ENCODE measurements around the gene PPIE.
"Not testable (repeated sequence)": the region's sequence is repeated elsewhere in the genome, so short reads cannot be mapped to it uniquely, and the experiment has no call there.

The PPIE gene

DNA sequence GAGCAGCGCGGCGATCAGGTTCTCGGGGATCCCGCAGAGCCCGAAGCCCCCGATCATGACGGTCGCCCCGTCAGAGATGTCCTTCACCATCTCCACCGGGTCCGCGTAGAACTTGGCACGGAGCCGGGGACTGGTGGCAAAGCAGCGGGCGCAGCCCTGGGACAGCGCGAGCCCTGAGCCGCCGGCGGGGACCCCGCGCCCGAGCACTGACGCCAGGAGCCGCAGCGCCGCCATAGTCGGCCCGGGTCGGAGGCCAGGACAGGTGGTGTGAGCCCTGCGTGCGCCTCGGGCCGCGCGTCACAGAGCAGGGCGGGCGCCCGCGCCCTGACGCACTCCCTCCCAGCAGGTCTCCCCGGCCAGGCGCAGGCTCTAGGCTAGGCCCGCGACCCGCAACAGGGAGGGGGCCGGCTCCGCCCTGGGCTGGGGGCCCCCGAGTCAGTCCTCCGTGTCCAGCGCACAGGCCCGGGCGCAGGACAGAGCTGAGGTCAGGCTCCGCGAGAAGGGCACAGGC is 32.4 kb downstream of the PPIE start, which contains the start of gene OXCT2:
Gene OXCT2, minus strand, starts transcription at position 327 of the 511 bp plus-strand sequence. Its CDS starts 93 bp downstream, at position 234.
- H3K4me3 ChIP-seq (ENCODE audit: low read length); H3K27ac ChIP-seq (ENCODE audit: low read length); H3K9ac ChIP-seq (ENCODE audit: low read length); H3K4me2 ChIP-seq (ENCODE audit: low read depth, low read length); H4K20me1 ChIP-seq (ENCODE audit: insufficient read depth, low read length); H3F3A ChIP-seq (ENCODE audit: insufficient read depth, low read length); H3K9me3 ChIP-seq (replicated peaks; ENCODE audit: insufficient read depth, low read length); DNase-seq; H3K4me1 ChIP-seq (ENCODE audit: low read length); H3K27me3 ChIP-seq (replicated peaks; ENCODE audit: insufficient read depth, low read length); H3K36me3 ChIP-seq (replicated peaks; ENCODE audit: insufficient read depth, low read length); H2AFZ ChIP-seq (ENCODE audit: low read length); H3K79me2 ChIP-seq (ENCODE audit: low read length); H3K9me2 ChIP-seq (replicated peaks; ENCODE audit: insufficient read depth, low read length): not testable (repeated sequence)

DNA sequence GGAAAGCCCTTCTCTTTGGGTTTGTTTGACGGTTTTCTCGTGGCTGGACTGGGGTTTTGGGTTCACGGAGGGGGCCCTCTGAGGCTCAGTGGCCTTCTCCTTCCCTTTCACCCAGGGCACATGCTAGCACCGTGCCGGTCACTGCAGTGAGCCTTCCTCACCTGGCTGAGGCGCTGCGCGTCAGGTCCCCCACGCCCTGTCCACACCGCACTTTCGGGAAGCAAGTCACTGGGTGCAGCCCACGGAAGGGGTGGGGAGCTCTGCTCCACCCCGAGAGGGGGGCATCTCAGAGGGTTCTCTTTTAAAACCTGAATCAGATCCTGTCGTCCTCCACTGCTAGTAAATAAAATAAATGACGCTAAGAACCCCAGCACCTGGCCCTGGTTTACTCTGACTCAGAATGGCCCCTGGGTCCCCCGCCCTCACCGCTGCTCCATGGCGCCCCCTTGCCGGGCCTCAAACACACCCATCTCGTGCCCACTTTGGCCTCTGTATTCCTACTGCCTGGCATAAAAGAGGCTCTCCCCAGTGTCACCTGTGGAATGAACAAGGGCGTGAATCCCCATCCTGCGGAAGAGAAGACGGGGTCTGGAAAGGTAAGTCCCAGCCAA is 34.8 kb downstream of the PPIE start:
- not testable (repeated sequence) for H3K4me2 ChIP-seq (ENCODE audit: low read depth, low read length); H4K20me1 ChIP-seq (ENCODE audit: insufficient read depth, low read length); DNase-seq; H3K27me3 ChIP-seq (replicated peaks; ENCODE audit: insufficient read depth, low read length); H3K36me3 ChIP-seq (replicated peaks; ENCODE audit: insufficient read depth, low read length); H3K4me3 ChIP-seq (ENCODE audit: low read length); H3K9ac ChIP-seq (ENCODE audit: low read length); H3K9me2 ChIP-seq (replicated peaks; ENCODE audit: insufficient read depth, low read length); H3K27ac ChIP-seq (ENCODE audit: low read length); H3K9me3 ChIP-seq (replicated peaks; ENCODE audit: insufficient read depth, low read length); H2AFZ ChIP-seq (ENCODE audit: low read length)
- Histone ChIP-seq H3K4me1 (ENCODE audit: low read length) (peaks cover 25% of the 10 kb centered on the region), H3K79me2 (ENCODE audit: low read length) (peaks cover 16% of the 10 kb centered on the region), H3F3A (ENCODE audit: insufficient read depth, low read length) (peaks cover 13% of the 10 kb centered on the region)

DNA sequence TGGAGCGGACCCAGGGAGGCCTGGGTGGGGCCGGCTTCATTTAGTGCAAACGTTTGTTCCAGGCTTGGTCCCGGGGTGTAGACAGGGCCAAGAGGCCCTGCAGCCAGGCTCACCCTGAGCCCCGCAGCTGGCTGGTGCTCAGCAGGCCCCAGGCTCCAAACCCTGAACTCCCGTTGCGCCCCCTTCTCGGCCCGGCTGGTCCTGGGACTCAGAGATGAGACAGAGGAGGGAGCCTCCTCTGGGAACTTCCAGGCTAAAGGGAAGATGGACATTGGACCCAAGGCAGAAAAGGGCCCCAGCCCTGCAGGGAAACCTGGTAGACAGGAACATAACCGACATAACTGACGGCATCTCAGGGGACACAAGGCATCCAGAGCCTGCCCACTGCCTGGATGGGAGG is 36.5 kb downstream of the PPIE start:
- Histone ChIP-seq H3K79me2 (ENCODE audit: low read length) (peaks cover 33% of the 10 kb centered on the region), H3K4me2 (ENCODE audit: low read depth, low read length) (peak overlapping the region; percentile 55; the same call in 1 of the 2 replicates), H3K27ac (ENCODE audit: low read length) (peak overlapping the region; percentile 86; the same call in 1 of the 2 replicates), H3K4me1 (ENCODE audit: low read length) (peaks cover 25% of the 10 kb centered on the region), H3F3A (ENCODE audit: insufficient read depth, low read length) (peaks cover 13% of the 10 kb centered on the region)
- H4K20me1 ChIP-seq (ENCODE audit: insufficient read depth, low read length); DNase-seq; H3K9me3 ChIP-seq (replicated peaks; ENCODE audit: insufficient read depth, low read length); H3K36me3 ChIP-seq (replicated peaks; ENCODE audit: insufficient read depth, low read length); H3K27me3 ChIP-seq (replicated peaks; ENCODE audit: insufficient read depth, low read length); H2AFZ ChIP-seq (ENCODE audit: low read length); H3K4me3 ChIP-seq (ENCODE audit: low read length); H3K9ac ChIP-seq (ENCODE audit: low read length); H3K9me2 ChIP-seq (replicated peaks; ENCODE audit: insufficient read depth, low read length): not testable (repeated sequence)

DNA sequence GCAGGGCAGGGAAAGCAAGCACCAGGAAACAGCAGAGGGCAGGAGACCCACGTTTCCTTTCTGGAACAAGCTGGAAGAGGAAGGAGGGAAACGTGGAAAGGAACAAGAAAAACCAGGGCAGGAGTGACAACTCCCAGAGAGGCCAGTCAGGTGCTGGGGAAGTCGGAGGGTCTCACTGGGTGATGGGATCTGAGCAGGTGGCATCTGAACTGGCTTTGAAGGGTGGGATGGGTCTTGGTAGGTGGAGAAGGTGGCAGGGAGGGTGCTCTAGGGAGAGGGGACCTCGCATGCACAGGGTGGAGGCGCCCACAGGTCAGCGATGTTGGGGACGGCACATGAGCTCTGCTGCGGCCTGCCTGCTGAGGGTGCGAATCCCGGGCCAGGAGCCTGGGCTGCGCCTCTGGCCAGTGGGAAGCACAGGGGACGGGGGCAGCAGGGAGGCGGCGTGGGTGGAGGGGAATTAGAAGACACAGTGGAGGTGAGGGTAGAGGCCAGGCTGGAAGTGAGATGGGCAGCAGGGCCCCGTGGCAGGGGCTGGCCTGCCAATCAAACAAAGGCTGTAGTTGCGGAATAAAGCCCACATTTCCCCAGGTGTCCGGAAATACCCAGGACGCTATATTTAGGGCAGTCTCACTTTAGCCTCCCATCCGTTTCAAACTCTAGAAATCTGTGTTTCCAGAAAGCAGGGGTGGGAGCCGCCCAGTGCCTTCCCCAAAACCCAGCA is 37.2 kb downstream of the PPIE start:
- peak overlapping the region; percentile 49; the same call in 1 of the 2 replicates for H3K9ac ChIP-seq (ENCODE audit: low read length)
- H3K4me2 ChIP-seq (ENCODE audit: low read depth, low read length), result peak overlapping the region; percentile 56; the same call in 1 of the 2 replicates
- not testable (repeated sequence) for H2AFZ ChIP-seq (ENCODE audit: low read length)

DNA sequence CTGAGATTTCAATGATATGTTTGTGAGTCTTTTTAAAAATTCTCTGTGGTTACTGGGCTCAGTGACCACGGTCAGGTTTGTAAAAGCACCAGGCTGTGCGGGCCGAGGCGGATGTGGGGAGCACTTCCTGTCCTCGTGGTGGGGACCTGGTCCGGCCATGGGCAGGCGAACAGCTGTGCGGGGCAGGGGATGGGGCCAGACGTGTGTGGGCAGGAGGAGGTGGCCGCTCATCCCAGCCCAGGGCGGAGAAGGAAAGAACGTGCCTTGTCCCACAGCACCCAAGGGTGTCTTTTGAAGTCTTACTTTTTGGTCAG is 37.7 kb downstream of the PPIE start:
- H3K4me2 ChIP-seq (ENCODE audit: low read depth, low read length), result peak overlapping the region; percentile 56
- no peaks in the 10 kb centered on the region for H4K20me1 ChIP-seq (ENCODE audit: insufficient read depth, low read length)
- peak overlapping the region; percentile 11; the same call in 1 of the 2 replicates for H3K4me3 ChIP-seq (ENCODE audit: low read length)
- peaks cover 25% of the 10 kb centered on the region for H3K4me1 ChIP-seq (ENCODE audit: low read length)
- H3K9ac ChIP-seq (ENCODE audit: low read length), result peak overlapping the region; percentile 35; the same call in 1 of the 2 replicates
- H3F3A ChIP-seq (ENCODE audit: insufficient read depth, low read length), result peaks cover 13% of the 10 kb centered on the region
- H3K36me3 ChIP-seq (replicated peaks; ENCODE audit: insufficient read depth, low read length), result no peaks in the 10 kb centered on the region
- H3K27ac ChIP-seq (ENCODE audit: low read length), result peak overlapping the region; percentile 86
- no peaks in the 10 kb centered on the region for H3K9me3 ChIP-seq (replicated peaks; ENCODE audit: insufficient read depth, low read length)
- TF ChIP-seq, protein P1, sequence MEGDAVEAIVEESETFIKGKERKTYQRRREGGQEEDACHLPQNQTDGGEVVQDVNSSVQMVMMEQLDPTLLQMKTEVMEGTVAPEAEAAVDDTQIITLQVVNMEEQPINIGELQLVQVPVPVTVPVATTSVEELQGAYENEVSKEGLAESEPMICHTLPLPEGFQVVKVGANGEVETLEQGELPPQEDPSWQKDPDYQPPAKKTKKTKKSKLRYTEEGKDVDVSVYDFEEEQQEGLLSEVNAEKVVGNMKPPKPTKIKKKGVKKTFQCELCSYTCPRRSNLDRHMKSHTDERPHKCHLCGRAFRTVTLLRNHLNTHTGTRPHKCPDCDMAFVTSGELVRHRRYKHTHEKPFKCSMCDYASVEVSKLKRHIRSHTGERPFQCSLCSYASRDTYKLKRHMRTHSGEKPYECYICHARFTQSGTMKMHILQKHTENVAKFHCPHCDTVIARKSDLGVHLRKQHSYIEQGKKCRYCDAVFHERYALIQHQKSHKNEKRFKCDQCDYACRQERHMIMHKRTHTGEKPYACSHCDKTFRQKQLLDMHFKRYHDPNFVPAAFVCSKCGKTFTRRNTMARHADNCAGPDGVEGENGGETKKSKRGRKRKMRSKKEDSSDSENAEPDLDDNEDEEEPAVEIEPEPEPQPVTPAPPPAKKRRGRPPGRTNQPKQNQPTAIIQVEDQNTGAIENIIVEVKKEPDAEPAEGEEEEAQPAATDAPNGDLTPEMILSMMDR (IDR thresholded peaks at IDR 0.05; ENCODE audit: low read length), result no peak
- TF ChIP-seq EZH2phosphoT487 (IDR thresholded peaks at IDR 0.05; ENCODE audit: low read length) (no peak), EZH2 (optimal IDR thresholded peaks at IDR 0.05; ENCODE audit: low read depth, low read length) (no peak)
- H3K9me2 ChIP-seq (replicated peaks; ENCODE audit: insufficient read depth, low read length), result no peaks in the 10 kb centered on the region
- no peak overlapping the region for H2AFZ ChIP-seq (ENCODE audit: low read length)
- peak; percentile 86 for DNase-seq
- H3K27me3 ChIP-seq (replicated peaks; ENCODE audit: insufficient read depth, low read length), result no peaks in the 10 kb centered on the region
- H3K79me2 ChIP-seq (ENCODE audit: low read length), result peaks cover 45% of the 10 kb centered on the region

More for the DNA sequence above, 37.2 kb downstream of the PPIE start:
- not testable (repeated sequence) for H3K9me3 ChIP-seq (replicated peaks; ENCODE audit: insufficient read depth, low read length); H3K4me3 ChIP-seq (ENCODE audit: low read length); H3K27me3 ChIP-seq (replicated peaks; ENCODE audit: insufficient read depth, low read length); H4K20me1 ChIP-seq (ENCODE audit: insufficient read depth, low read length); H3K36me3 ChIP-seq (replicated peaks; ENCODE audit: insufficient read depth, low read length); H3K9me2 ChIP-seq (replicated peaks; ENCODE audit: insufficient read depth, low read length); DNase-seq
- Histone ChIP-seq H3K27ac (ENCODE audit: low read length) (peak overlapping the region; percentile 86), H3K79me2 (ENCODE audit: low read length) (peaks cover 39% of the 10 kb centered on the region), H3K4me1 (ENCODE audit: low read length) (peaks cover 25% of the 10 kb centered on the region), H3F3A (ENCODE audit: insufficient read depth, low read length) (peaks cover 13% of the 10 kb centered on the region)

All from MM.1S (cell line).